GM12878 (cell line): ENCODE measurements around the gene MAP4K5. TPM values are rescaled to one million over a fixed set of nuclear protein-coding genes. Genes with fewer than 3 reads are reported as not detected.

Experiments used
- ATAC-seq: fragments of 200-7000 bp; cut with Tn5 transposase; 3 replicates; pipeline ENCODE4 v1.9.1; 2020; ENCODE audit warnings: mild to moderate bottlenecking, moderate library complexity
- BruUV-seq: library from RNA; stranded (reverse); fragments of 400-500 nt; replicated peaks from 2 replicates; lab custom pipeline; 2021; lab: Mats Ljungman, UMichigan
- CTCF ChIA-PET: fragments of 300-600 bp; sonication (Branson Sonifier 250); formaldehyde crosslinking; extraction: SDS; loops from one replicate; lab custom pipeline; 2021; ENCODE audit warnings: inconsistent platforms; lab: Yijun Ruan, JAX
- POLR2A ChIA-PET: fragments of 350-600 bp; formaldehyde crosslinking; extraction: SDS; loops from one replicate; lab custom pipeline; 2021; ENCODE audit warnings: inconsistent platforms; lab: Charles Lee
- RAD21 ChIA-PET: fragments of 300-600 bp; sonication (Branson Sonifier 250); formaldehyde crosslinking; loops from one replicate; lab custom pipeline; 2023; ENCODE audit warnings: antibody characterized with exemption; ENCODE audit not compliant: unreplicated experiment; lab: Charles Lee
- SMC1A ChIA-PET: fragments of 300-600 bp; sonication (Branson Sonifier 250); formaldehyde crosslinking; loops from one replicate; lab custom pipeline; 2023; ENCODE audit not compliant: unreplicated experiment, uncharacterized antibody; lab: Charles Lee
- DNase-seq: peaks from one replicate; pipeline ENCODE4 v3.0.0-alpha.2; 2011; ENCODE audit warnings: low read depth, low spot score
- FAIRE-seq: peaks from 3 replicates; lab custom pipeline; 2011; peaks lifted over from hg19 to GRCh38; lab: Jason Lieb, UNC
- H2AFZ ChIP-seq: 2 replicates; pipeline ENCODE4 v1.6.0; 2011; ENCODE audit warnings: low read depth, low read length, control low read depth; ENCODE audit not compliant: control insufficient read depth
- H3K27ac ChIP-seq: 2 replicates; pipeline ENCODE4 v1.5.1; 2011; ENCODE audit warnings: control low read depth; ENCODE audit not compliant: control insufficient read depth, insufficient read depth
- H3K27me3 ChIP-seq, 2 experiments: replicated peaks in 1 of 2; 2 replicates each; pipeline versions ENCODE4 v1.6.0 to v1.6.1; 2011; ENCODE audit warnings: low read length in 1 of 2; ENCODE audit not compliant: control insufficient read depth in 2 of 2, insufficient read depth in 2 of 2
- H3K36me3 ChIP-seq, 2 experiments: 2 replicates each; pipeline ENCODE4 v1.5.1; 2011; ENCODE audit warnings: low read length in 1 of 2; ENCODE audit not compliant: control insufficient read depth in 2 of 2, insufficient read depth in 2 of 2
- H3K4me1 ChIP-seq: 2 replicates; pipeline ENCODE4 v1.6.1; 2011; ENCODE audit warnings: mild to moderate bottlenecking, low read length, moderate library complexity, mixed read lengths; ENCODE audit not compliant: control insufficient read depth, insufficient read depth
- H3K4me2 ChIP-seq: 2 replicates; pipeline ENCODE4 v1.6.0; 2011; ENCODE audit warnings: control low read depth; ENCODE audit not compliant: control insufficient read depth, insufficient read depth
- H3K4me3 ChIP-seq: fragments of 200-600 bp; sonication (generic); 2 replicates; pipeline ENCODE4 v1.5.1; 2016
- H3K79me2 ChIP-seq: 2 replicates; pipeline ENCODE4 v1.6.0; 2011; ENCODE audit warnings: low read length; ENCODE audit not compliant: control insufficient read depth, insufficient read depth
- H3K9ac ChIP-seq: 2 replicates; pipeline ENCODE4 v1.8.0; 2011; ENCODE audit warnings: low read length, control low read depth, mixed read lengths; ENCODE audit not compliant: control insufficient read depth, insufficient read depth
- H3K9me3 ChIP-seq: replicated peaks from 3 replicates; pipeline ENCODE4 v1.5.1; 2011; ENCODE audit warnings: mild to moderate bottlenecking, low read length; ENCODE audit not compliant: control insufficient read depth, insufficient read depth
- H4K20me1 ChIP-seq: 2 replicates; pipeline ENCODE4 v1.6.0; 2011; ENCODE audit not compliant: control insufficient read depth, insufficient read depth
- BCL11A ChIP-seq: IDR thresholded peaks from 2 replicates; pipeline ENCODE4 v1.6.1; 2011; ENCODE audit warnings: low read depth, low read length
- CBX5 ChIP-seq: sonication (generic); IDR thresholded peaks from 2 replicates; pipeline ENCODE4 v1.6.1; 2016; ENCODE audit warnings: low read depth, moderate library complexity, mild to moderate bottlenecking, inconsistent platforms
- HDAC6 ChIP-seq: fragments of 200-600 bp; sonication (generic); IDR thresholded peaks from one replicate; pipeline ENCODE4 v1.8.0; 2017; ENCODE audit warnings: antibody characterized with exemption; ENCODE audit not compliant: unreplicated experiment
- LARP7 ChIP-seq: fragments of 450-650 bp; IDR thresholded peaks from 2 replicates; pipeline ENCODE4 v1.6.1; 2017; ENCODE audit warnings: mild to moderate bottlenecking
- MEF2A ChIP-seq: IDR thresholded peaks from 2 replicates; pipeline ENCODE4 v1.6.1; 2011; ENCODE audit warnings: low read depth, mild to moderate bottlenecking, low read length, moderate library complexity; ENCODE audit not compliant: insufficient read depth
- MYC ChIP-seq: IDR thresholded peaks from 2 replicates; pipeline ENCODE4 v1.6.1; 2011; ENCODE audit warnings: mild to moderate bottlenecking, low read length, moderate library complexity, inconsistent platforms; ENCODE audit not compliant: insufficient read depth, insufficient replicate concordance, insufficient read length, severe bottlenecking
- POLR2AphosphoS5 ChIP-seq: IDR thresholded peaks from 2 replicates; pipeline ENCODE4 v1.6.1; 2011; ENCODE audit warnings: mild to moderate bottlenecking, low read length, inconsistent platforms
- POU2F2 ChIP-seq: IDR thresholded peaks from 3 replicates; pipeline ENCODE4 v1.6.1; 2011; ENCODE audit warnings: low read depth, mild to moderate bottlenecking, low read length, borderline replicate concordance
- RAD21 ChIP-seq: IDR thresholded peaks from 2 replicates; pipeline ENCODE4 v1.6.1; 2011; ENCODE audit warnings: mild to moderate bottlenecking, low read depth, low read length, moderate library complexity; ENCODE audit not compliant: insufficient read depth
- RCOR1 ChIP-seq: conservative IDR thresholded peaks from 2 replicates; pipeline ENCODE4 v1.6.1; 2012; ENCODE audit warnings: low read depth, low read length, improper control_type of control experiment
- SMAD1 ChIP-seq: fragments of 450-650 bp; IDR thresholded peaks from 2 replicates; pipeline ENCODE4 v1.6.1; 2018; ENCODE audit warnings: mild to moderate bottlenecking, low read depth; ENCODE audit not compliant: partially characterized antibody
- SPI1 ChIP-seq: IDR thresholded peaks from 2 replicates; pipeline ENCODE4 v1.6.1; 2011; ENCODE audit warnings: low read depth, mild to moderate bottlenecking, low read length, moderate library complexity, borderline replicate concordance; ENCODE audit not compliant: insufficient read depth
- SREBF1 ChIP-seq: IDR thresholded peaks from 2 replicates; pipeline ENCODE4 v1.6.1; 2012; ENCODE audit warnings: mild to moderate bottlenecking, low read length
- SRF ChIP-seq, 2 experiments: IDR thresholded peaks; 2 replicates each; pipeline ENCODE4 v1.6.1; 2011; ENCODE audit warnings: low read depth in 2 of 2, low read length in 2 of 2, mild to moderate bottlenecking in 1 of 2, moderate library complexity in 1 of 2
- ZBTB33 ChIP-seq: fragments of 450-650 bp; IDR thresholded peaks from 2 replicates; pipeline ENCODE4 v1.6.1; 2017; ENCODE audit warnings: mild to moderate bottlenecking
- ZNF592 ChIP-seq: fragments of 450-650 bp; IDR thresholded peaks from 2 replicates; pipeline ENCODE4 v1.6.1; 2017; ENCODE audit warnings: mild to moderate bottlenecking, moderate library complexity
- WGBS: methylation state at CpG from one replicate; pipeline ENCODE4 v1.1.6; 2016; ENCODE audit warnings: low lambda C conversion rate; ENCODE audit not compliant: insufficient replicate concordance, insufficient coverage; ENCODE audit errors: missing lambda C conversion rate; 5-methylcytosine and 5-hydroxymethylcytosine counted together
- in situ Hi-C: fragments of 300-500 bp; cut with MboI; formaldehyde crosslinking; loops from 9 replicates; pipeline ENCODE4 v1.14.3; 2018; ENCODE audit warnings: mixed read lengths
- intact Hi-C: fragments of 100-400 bp; cut with micrococcal nuclease; formaldehyde crosslinking; loops from one replicate; pipeline ENCODE4 v1.14.2; 2022; ENCODE audit not compliant: unreplicated experiment
- polyA plus RNA-seq, 11 experiments: library from polyadenylated mRNA; depleted of rRNA in 4 of 11; unstranded in 6 of 11; stranded (reverse) in 5 of 11; fragments of >200 nt; fragmentation: Nextera tagmentation in 4 of 11; fragmentation: Illumina TruSeq in 1 of 11; extraction: Ambion mirVana in 4 of 11; extraction: Trizol in 1 of 11; gene quantifications; 1 replicate in 1 of 11; 2 replicates in 10 of 11; pipeline versions ENCODE4 v1.2.1 to v1.2.3, GENCODE V29; 2011 to 2016; ENCODE audit warnings: inconsistent platforms in 2 of 11, missing spikeins in 2 of 11, low read depth in 1 of 11
- total RNA-seq, 4 experiments: library from RNA; depleted of rRNA in 3 of 4; stranded (reverse); fragments of >200 nt in 3 of 4; fragmentation: Illumina TruSeq in 1 of 4; extraction: Trizol in 1 of 4; gene quantifications; 2 replicates each; pipeline versions ENCODE4 v1.2.1 to v1.2.3, GENCODE V29; 2013 to 2021

MAP4K5 gene
- total and polyA plus RNA-seq, 10 of the 15 experiments (the other 5 are each of a cell fraction or from before 2014, with no cell fraction given) = 9.1 to 41.3 (median 30.1) TPM

GRCh38 chr14:50477760-50478159 lies 54.6 kb downstream of the MAP4K5 start (continued):
- no peak for TF ChIP-seq MEF2A
- TF ChIP-seq SREBF1 = no peak
- no peak for TF ChIP-seq ZBTB33
- TF ChIP-seq RAD21 = no peak
- no peak for TF ChIP-seq SMAD1
- TF ChIP-seq ZNF592 = no peak
- TF ChIP-seq HDAC6 = no peak

- ChIA-PET RAD21 (no interaction called here), POLR2A (no interaction called here), CTCF (no interaction called here), SMC1A (no interaction called here)
- no TSS peak for BruUV-seq
- no peak overlapping the region for H3K4me2 ChIP-seq
- H3K9me3 ChIP-seq = peaks cover 17% of the 10 kb centered on the region
- H2AFZ ChIP-seq = no peak overlapping the region
- intact Hi-C loops (no loop called here), in situ Hi-C loops (no loop called here)
- WGBS = 96% methylated on average over 1 of the region's 1 CpG
- H3K36me3 ChIP-seq = peaks cover 0 to 11% of the 10 kb centered on the region in 2 experiments; a peak in 2 of 4 replicates
- no peaks in the 10 kb centered on the region for H3K4me1 ChIP-seq
- no peak for FAIRE-seq
- H3K27ac ChIP-seq = no peak overlapping the region
- no peak overlapping the region for H3K4me3 ChIP-seq
- no peak overlapping the region for H3K9ac ChIP-seq
- no peak for DNase-seq
- no peaks in the 10 kb centered on the region for H3K27me3 ChIP-seq
- ATAC-seq = no peak
- no peaks in the 10 kb centered on the region for H4K20me1 ChIP-seq
- H3K79me2 ChIP-seq = no peaks in the 10 kb centered on the region
- TF ChIP-seq SPI1 (no peak), BCL11A (no peak), MYC (no peak), LARP7 (no peak), POLR2AphosphoS5 (no peak), CBX5 (no peak), SRF (IDR thresholded peaks at IDR 0.05; ENCODE audit: low read depth in 2 of 2, low read length in 2 of 2) (no peak), POU2F2 (no peak), RCOR1 (no peak), ZBTB33 (no peak)
Measured at GRCh38 chr14:50476134-50476533, 56.2 kb downstream of the MAP4K5 start.
